HTR-8/SVneo (cell line): ENCODE data around the gene RNF224.

Source experiments
- DNase-seq: peaks from one replicate; pipeline ENCODE4 v3.0.0; 2011; ENCODE audit warnings: low spot score, mixed read lengths; ENCODE audit not compliant: insufficient read length
- FAIRE-seq: peaks from 2 replicates; lab custom pipeline; 2011; peaks lifted over from hg19 to GRCh38; lab: Jason Lieb, UNC

RNF224 gene

DNA sequence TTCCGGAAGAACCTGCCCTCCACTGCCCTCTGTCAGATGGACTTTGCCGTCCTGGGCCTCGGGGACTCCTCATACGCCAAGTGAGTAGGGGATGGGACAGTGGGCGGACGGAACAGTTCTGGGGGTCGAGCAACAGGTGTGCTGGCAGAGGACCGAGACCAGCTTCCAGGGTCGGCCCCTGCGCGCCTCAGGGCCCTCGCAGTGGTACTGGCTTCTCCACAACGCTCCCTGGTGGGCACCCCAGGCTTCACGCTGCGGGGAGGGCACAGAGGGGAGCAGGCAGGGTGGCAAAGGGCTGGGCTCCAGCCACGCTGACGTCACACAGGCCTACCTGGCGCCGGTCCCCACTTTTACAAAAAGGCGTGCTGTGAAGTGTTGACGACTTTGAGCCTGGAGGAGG lies 14.8 kb upstream of the RNF224 start:
- FAIRE-seq (no peak), DNase-seq (no peak)

- DNase-seq = no peak
- no peak for FAIRE-seq
These were observed 13.9 kb upstream of the RNF224 start for GRCh38 chr9:137213160-137214060.

GRCh38 chr9:137214620-137215019 lies 12.7 kb upstream of the RNF224 start:
- DNase-seq (no peak), FAIRE-seq (no peak)

GRCh38 chr9:137215196-137215986 lies 11.9 kb upstream of the RNF224 start:
- FAIRE-seq (no peak), DNase-seq (no peak)

DNA sequence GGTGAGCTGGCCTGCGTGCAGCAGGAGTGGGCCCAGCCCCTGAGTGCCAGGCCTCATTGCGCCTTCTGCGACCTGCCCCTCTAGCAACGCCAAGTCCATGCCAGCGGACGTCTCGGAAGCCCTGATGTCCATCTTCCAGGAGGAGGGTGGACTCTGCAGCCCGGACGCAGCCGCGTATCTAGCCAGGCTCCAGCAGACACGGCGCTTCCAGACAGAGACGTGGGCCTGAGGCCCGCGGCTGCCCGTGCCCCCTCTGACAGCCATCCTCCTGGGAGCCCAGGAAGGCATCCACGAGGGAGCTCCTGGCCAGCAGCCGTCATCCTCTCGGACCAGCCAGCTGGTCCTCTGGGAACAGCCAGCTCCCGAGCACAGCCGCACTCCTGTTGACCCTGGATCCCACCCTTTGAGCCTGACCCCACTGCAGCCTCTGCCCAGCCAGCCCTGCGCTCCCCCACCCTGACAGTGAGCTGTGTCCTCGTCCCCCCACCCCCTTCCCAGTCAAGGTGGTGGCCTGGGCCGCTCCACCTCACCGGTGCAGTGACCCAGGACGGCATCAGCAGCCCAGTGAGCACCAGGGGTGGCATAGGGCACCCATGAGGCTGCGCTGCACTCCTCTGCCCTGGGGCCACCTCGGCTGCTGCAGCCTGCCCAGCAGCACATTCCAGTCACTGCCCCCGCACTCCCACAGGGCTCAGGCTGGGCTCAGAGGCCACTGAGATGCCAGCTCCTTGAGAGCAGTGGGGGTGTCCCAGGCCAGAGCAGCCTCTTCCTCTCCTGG lies 10.9 kb upstream of the RNF224 start:
- DNase-seq (no peak), FAIRE-seq (no peak)

GRCh38 chr9:137217276-137218211 lies 9.8 kb upstream of the RNF224 start:
- no peak for FAIRE-seq
- DNase-seq = no peak

DNA sequence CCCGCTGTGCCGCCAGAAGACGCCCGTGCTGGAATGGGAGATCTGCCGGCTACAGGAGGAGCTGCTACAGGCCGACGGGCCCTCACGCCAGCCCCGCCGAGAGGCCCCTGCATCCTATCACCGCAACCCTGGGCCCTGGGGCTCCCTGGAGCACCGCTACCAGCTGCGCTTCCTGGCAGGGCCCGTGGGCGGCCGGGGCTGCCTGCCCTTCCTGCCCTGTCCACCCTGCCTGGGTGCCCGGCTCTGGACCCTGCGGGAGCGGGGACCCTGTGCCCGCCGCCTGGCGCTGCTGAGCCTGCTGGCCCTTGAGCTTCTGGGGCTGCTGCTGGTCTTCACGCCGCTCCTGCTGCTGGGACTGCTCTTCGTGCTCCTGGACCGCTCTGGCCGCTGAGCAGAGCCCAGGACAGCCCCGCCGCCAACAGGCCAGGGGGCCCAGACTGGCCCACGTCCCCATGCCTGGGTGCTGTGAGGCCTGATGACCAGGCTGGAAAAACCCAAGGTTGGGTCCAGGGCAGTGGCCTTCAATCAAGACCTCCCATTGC lies 9.0 kb upstream of the RNF224 start:
- no peak for FAIRE-seq

DNA sequence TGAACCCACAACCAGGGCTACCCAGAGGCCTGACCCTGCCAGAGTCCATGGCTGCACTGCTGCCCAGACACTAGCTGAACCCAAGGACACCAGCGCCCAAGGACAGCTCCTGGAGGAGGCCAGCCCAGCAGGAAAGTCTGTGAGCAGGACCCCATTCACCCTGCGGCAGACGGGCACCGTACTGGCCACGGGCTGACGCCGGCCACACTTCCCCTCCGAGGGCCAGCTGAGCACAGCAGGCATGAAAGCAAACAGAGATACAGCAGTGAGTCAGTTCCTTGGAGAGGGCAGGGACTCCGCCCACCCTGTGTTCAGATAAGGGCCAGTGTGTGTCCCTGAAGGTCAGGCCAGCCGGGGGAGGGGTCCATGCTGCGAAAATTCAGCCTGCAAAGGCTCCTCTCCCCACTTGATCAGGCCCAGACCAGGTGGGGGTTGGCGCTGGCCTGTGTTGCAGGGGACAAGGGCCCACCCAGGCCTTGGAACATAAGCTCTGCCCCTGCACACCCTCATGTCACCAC lies 8.5 kb upstream of the RNF224 start:
- no peak for DNase-seq
- FAIRE-seq = no peak

More for the DNA sequence above, 9.0 kb upstream of the RNF224 start:
- DNase-seq = no peak

DNA sequence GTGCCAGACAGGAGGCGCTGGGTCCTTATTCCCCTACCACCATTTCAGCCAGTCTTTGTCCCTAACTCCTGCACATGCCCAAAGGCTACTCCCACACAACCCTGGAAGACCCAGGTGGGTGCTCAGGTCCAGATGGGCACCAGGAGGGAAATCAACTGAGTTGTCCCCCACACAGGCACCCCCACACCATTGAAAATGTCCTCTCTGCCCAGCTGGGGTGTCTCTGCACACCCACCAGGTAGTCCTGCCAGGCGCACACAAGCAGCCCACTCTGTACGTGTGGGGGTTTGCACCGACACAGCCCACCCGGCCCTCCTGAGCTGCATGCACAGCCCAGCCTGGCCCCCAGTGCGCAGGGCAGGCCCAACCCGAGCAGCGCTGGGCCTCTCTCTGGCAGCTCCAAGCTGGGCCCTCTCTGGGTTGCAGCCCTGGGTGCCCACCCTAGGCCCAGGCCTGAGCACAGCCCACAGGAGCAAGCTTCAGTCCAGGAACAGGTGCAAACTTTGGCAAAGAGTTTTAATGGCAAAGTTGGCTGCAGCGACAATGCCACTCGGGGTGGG lies 7.5 kb upstream of the RNF224 start:
- no peak for DNase-seq
- no peak for FAIRE-seq

DNA sequence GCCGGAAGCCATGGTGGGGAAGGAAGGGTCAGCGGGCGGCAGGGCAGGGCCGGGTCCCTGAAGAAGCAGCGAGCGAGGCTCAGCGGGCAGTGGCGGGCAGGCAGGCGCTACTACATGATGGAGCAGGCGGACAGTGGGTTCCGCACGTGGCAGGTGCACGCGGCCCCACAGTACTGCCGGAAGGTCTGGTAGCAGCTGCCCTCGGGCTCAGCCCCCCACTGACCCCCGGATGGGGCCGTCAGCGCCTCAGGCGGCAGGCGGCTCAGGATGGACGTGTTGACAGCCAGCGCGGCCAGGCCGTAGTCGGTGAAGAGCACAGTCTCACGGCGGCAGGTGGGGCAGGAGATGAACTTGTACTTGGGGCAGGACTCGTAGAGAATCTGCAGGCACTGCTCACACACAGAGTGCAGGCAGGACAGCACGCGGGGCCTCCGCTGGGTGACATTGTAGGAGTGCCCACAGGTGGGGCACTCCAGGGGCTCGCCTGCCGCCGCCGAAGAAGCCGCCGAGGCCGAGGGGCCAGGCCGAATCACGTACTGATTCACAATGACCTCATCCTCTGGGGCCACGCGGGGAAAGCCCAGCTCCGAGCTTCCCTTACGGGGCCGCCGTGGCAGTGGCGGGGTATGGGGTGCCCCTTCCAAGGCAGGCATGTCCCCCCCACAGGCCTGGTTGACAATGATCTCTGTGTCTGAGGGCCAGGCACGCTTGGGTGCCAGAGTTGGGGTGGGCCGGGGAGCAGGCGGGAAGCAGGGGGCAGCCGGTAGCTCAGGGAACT lies 6.8 kb upstream of the RNF224 start:
- no peak for FAIRE-seq
- no peak for DNase-seq

GRCh38 chr9:137221095-137221505 lies 6.2 kb upstream of the RNF224 start:
- DNase-seq (no peak), FAIRE-seq (no peak)

DNA sequence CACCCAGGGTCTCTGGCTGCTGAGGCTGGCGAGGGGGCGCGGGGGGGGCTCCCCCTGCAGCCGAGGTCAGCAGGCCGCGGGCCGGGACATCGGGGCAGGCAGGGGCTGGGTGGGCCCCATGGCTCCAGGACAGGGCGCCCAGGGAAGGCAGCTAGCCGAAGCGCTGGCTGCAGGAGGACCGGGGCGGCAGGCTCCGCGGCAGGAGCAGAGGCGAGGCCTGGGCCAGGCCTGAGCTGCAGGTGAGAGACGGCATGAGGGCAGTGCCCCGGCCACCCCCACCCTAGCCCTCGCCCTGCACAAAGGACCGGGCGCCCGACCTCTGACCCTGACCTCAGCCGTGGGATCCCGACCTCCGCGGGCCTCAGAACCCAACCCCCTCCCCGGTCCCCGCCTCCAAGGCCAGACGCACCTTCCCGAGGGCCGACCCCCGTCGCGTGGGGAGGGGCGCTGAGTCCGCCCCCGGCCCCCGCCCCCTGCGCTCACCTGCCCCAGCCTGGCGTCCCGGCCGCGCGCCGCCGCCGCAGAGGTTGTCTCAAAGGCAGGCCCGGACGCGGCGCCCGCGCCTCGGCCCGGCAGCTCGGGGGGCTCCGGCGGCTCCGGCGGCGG lies 5.7 kb upstream of the RNF224 start:
- DNase-seq (no peak), FAIRE-seq (no peak)

- FAIRE-seq (no peak), DNase-seq (no peak)
These were observed 4.9 kb upstream of the RNF224 start, which contains the start of gene RNF208 for GRCh38 chr9:137222190-137223077. Gene RNF208, minus strand, starts transcription at chr9:137222240. Its CDS starts 1,028 bp downstream, at chr9:137221212.

DNA sequence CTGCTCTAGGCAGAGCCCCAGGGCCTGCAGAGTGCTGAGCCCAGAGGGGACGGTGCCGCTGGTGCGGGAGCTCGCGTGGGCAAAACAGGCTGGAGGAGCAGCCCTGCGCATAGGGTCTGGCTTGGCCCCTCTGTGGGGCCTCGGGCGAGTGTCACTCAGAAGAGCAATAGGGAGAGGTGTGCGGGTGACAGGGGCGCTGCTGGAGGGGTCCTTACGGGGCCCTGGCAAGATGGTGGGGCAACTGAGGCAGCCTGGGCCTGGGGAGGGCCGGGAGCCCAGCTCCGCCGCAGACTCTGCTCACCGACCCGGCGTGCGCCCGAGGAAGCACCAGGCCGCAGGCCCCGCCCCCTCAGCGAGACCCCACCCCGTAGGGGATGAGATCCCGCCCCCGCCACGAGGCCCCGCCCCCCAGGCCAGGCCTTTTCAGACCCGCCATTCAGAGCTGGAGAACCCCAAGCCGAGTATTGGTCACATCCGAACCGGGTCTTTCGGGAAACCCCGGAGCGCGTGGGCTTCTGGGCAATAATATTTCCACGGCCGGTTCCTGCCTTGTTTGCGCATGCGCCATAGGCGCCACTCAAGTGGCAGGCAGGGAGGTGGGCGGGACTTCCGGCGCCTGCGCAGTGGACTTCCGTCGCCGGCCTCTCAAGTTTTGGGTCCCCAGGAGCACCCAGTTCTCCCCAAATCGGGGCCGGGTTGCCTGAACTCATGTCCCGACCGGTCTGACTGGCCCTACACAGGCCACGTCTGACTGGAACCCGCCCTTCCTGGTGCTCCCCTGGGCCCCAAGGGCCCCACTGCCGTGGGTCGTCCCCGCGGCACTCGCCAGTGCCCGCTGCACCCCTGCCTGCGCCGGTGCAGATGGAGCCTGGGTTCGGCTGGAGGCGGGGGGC lies 4.0 kb upstream of the RNF224 start:
- FAIRE-seq (peak; percentile 70), DNase-seq (peak; percentile 91)
